Subcutaneous adipose tissue (tissue), 4 donors: ENCODE results near the gene LAMA3. TPM values are rescaled to one million over a fixed set of nuclear protein-coding genes. Genes with fewer than 3 reads are reported as not detected.

Experiments used
- CTCF ChIP-seq: fragments of 450-650 bp; IDR thresholded peaks from one replicate; pipeline ENCODE4 v1.5.1; 2016; ENCODE audit warnings: low read depth, mild to moderate bottlenecking, control low read depth, antibody characterized with exemption, moderate library complexity
- total RNA-seq, 4 donors: library from RNA; depleted of rRNA; stranded (reverse); fragments of >200 nt; gene quantifications; one replicate each; pipeline ENCODE4 v1.1.0, GENCODE V29; 2016

Gene LAMA3
- total RNA-seq, 4 donors from 2014 or later = 23.3 to 34.9 (median 28.4) TPM

DNA sequence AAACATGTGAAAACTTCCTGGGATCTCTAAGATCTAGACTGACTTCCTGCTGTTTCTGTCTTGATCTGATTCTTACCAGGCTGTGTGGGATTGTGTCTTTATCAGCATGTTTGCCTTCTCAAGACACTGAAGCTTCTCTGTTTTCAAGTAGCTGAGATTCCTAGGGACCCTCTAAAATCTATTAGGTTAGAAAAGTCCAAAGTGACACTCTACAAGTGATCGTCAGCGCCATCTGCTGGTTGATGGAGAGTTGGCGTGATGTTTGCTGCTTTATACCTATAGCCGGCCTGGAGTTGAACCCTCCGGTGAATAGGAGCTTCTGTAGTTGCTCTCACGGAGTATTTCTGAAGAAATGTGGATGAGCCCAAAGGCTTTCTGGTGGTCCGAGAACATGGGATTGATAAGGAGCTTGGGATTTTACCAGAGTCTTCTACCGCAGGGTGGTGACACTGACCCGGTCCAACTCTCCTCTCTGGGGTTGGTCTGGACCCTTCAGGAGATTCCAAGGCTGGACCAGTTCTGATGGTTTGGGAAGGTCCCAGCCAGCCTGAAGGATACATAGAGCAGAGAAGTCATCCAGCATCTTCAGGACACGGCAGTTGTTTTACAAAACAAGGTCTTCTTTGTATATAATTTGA lies 229.3 kb downstream of the LAMA3 start:
- TF ChIP-seq CTCF = no peak

GRCh38 chr18:23920054-23920453 lies 230.8 kb downstream of the LAMA3 start:
- no peak for TF ChIP-seq CTCF

DNA sequence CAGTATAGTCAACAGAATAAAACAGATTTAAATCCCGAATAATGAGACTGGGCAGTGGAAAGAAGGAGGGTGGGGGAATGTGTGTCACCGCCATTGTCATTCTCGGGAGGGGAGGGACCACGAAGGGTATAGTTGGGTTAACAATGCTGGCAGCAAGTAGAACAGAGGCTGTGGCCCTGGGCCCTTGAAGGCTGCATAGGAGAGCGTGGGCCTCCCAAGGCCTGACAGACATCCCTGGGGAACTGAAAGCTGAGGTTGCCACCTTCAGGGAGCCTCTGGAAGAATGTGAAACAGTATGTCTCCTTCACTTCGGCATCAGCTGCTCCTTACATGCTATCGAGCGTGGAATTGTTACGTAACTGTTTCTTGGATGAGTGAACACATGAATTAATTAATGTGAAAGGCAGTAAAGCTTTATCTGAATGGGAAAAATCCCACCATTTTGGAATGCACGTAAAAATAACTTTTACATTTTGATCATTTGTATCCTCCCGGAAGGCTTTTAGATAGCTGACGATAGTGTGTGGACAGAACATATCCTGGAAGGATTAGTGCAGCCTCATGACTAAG lies 232.5 kb downstream of the LAMA3 start:
- TF ChIP-seq CTCF = no peak

- no peak for TF ChIP-seq CTCF
Observed at GRCh38 chr18:23922939-23923338, 233.7 kb downstream of the LAMA3 start.

DNA sequence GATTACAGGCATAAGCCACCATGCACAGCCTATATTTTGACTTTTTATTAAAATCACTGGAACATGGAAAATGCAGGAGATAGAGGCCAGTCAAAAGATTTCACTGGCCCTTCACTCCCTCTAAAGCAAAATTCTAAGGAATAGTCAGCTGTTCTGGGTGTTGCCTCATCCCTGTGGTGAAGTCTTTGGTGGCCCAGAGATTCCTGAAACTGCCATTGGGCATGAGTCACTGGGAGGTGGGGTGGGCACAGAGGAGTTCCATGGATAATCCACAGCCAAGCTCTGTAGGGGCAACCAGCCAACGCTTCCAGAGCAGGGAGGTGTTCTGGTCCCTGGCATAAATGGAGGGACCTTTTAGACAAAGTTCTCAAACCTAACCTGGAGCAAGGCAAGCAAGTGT lies 235.6 kb downstream of the LAMA3 start:
- TF ChIP-seq CTCF = no peak

DNA sequence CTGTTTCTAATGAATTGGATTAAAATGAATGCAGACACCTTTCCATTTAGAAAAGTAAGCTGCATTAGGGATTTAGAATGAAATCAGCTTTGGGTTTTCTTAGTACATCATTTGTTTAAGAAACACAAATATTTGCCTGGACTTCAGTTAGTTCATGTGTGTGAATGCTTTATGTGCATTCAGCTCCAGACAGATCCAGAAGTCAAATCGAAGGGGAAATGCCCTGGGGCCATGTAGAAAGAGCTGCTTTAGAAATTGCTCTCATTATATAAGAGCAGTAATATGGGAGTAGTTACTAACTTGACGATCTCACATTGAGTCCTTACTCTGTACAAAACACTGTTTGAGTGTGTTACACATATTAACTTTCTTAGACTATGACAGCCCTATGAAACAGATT lies 237.3 kb downstream of the LAMA3 start:
- no peak for TF ChIP-seq CTCF

DNA sequence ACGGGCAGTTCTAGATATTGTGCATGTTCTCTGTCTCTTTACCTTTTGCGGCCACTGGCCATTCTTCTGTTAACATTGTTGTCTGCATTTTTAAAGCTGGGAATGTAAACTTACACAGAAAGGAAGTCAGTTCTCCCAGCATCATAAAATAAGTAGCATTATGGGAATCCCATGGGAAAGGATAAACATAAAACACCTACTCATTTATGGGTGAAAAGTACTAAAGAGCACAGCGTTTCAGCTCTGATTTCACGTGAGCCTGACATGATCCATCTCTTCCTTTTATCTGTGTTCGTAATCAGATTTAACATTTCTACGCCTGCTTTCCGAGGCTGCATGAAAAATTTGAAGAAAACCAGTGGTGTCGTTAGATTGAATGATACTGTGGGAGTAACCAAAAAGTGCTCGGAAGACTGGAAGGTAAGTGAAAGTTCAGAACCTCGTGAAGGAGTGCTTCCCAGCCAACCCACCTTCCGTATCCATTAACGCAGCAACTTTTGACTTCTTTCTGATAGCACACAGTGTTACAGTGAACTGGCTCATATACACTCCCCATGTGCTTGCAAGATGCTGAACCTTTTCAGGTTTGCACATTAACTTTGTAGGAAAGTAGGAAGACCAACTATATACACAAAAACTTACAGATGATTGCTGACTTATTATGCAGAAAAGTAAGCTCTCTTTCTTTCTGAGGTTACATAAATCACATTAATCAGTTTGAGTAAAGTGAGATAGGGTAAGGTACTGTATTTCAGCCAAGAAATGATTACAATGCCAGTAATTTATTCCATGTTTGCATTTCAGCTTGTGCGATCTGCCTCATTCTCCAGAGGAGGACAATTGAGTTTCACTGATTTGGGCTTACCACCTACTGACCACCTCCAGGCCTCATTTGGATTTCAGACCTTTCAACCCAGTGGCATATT lies 238.8 kb downstream of the LAMA3 start:
- TF ChIP-seq CTCF = no peak
